Progenitor cell of endocrine pancreas (in vitro differentiated cells): Measurements from ENCODE around the gene CRP. TPM values are rescaled to one million over a fixed set of nuclear protein-coding genes. Genes with fewer than 3 reads are reported as not detected.
"Not testable (repeated sequence)": the region's sequence is repeated elsewhere in the genome, so short reads cannot be mapped to it uniquely, and the experiment has no call there.

Experiments used
- DNase-seq: peaks from one replicate; pipeline ENCODE4 v3.0.0; 2021; ENCODE audit warnings: low spot score; ENCODE audit not compliant: unreplicated experiment
- H3K27ac Mint-ChIP-seq: 2 replicates; pipeline ENCODE4 v1.8.0; 2021; ENCODE audit warnings: mild to moderate bottlenecking, moderate library complexity, mixed read lengths
- H3K27me3 Mint-ChIP-seq: 2 replicates; pipeline ENCODE4 v1.8.0; 2021; ENCODE audit warnings: mixed read lengths
- H3K36me3 Mint-ChIP-seq: 2 replicates; pipeline ENCODE4 v1.8.0; 2022; ENCODE audit warnings: mixed read lengths; ENCODE audit not compliant: insufficient read depth
- H3K4me1 Mint-ChIP-seq: 2 replicates; pipeline ENCODE4 v1.8.0; 2021; ENCODE audit warnings: low read depth, mixed read lengths
- H3K4me3 Mint-ChIP-seq: 2 replicates; pipeline ENCODE4 v1.8.0; 2021; ENCODE audit warnings: low read depth, mild to moderate bottlenecking, moderate library complexity, mixed read lengths
- H3K9me3 Mint-ChIP-seq: 2 replicates; pipeline ENCODE4 v1.8.0; 2021; ENCODE audit warnings: low read depth, mixed read lengths
- total RNA-seq: library from RNA; stranded (reverse); gene quantifications from 2 replicates; pipeline ENCODE4 v1.2.1, GENCODE V29; 2021
- TF ChIP-seq, protein P1 (sequence below): fragments of 200-600 bp; sonication (generic); IDR thresholded peaks from one replicate; pipeline ENCODE4 v1.5.0; 2021; ENCODE audit warnings: antibody characterized with exemption, mild to moderate bottlenecking; ENCODE audit not compliant: unreplicated experiment

CRP gene
- total RNA-seq, 1 donor from 2014 or later = not detected

DNA sequence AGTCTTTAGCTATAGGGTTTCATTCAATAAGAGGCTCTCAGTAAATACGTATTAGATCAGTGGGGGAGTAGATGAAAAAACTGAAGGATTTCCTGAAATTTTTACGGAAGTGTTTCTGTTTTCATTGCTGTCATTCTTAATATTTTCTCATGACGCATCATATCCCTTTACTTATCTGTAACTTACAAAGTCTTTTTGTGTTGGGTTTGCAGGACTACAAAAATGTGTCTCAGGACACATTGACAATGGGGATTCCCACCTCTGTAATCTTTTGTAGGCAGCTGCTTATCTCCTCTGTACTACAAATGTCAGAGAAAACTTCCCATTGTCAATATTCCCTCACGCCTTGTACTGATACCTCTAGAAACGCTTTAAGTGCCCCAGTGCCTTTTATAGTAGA is 35.5 kb downstream of the CRP start:
- H3K36me3 Mint-ChIP-seq = peaks cover 2% of the 10 kb centered on the region
- no peaks in the 10 kb centered on the region for H3K4me1 Mint-ChIP-seq
- H3K4me3 Mint-ChIP-seq = no peak overlapping the region
- no peak for DNase-seq
- H3K27me3 Mint-ChIP-seq = no peaks in the 10 kb centered on the region
- H3K27ac Mint-ChIP-seq = no peak overlapping the region
- TF ChIP-seq, protein P1, sequence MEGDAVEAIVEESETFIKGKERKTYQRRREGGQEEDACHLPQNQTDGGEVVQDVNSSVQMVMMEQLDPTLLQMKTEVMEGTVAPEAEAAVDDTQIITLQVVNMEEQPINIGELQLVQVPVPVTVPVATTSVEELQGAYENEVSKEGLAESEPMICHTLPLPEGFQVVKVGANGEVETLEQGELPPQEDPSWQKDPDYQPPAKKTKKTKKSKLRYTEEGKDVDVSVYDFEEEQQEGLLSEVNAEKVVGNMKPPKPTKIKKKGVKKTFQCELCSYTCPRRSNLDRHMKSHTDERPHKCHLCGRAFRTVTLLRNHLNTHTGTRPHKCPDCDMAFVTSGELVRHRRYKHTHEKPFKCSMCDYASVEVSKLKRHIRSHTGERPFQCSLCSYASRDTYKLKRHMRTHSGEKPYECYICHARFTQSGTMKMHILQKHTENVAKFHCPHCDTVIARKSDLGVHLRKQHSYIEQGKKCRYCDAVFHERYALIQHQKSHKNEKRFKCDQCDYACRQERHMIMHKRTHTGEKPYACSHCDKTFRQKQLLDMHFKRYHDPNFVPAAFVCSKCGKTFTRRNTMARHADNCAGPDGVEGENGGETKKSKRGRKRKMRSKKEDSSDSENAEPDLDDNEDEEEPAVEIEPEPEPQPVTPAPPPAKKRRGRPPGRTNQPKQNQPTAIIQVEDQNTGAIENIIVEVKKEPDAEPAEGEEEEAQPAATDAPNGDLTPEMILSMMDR = no peak
- peaks cover 21% of the 10 kb centered on the region for H3K9me3 Mint-ChIP-seq

DNA sequence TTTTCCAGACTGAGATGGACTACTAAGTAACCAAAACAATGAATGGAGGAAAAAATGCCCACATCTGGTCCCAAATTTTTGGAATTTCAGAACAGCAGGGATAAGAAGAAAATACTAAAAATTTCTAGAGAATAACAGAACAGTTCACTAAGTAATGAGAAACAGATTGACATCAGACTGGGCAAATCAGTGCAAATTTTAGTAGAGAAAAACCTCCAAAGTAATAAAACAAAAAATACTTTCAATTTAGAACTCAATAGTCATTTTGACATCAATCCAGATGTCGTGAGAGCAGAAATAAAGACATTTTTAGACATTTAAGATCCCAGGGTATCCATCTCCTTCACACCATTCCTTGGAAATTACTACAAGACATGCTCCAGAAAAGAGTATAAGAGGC is 39.3 kb downstream of the CRP start:
- H3K27ac Mint-ChIP-seq = no peak overlapping the region
- TF ChIP-seq, protein P1 = no peak
- H3K9me3 Mint-ChIP-seq = peaks cover 20% of the 10 kb centered on the region
- DNase-seq = no peak
- H3K4me3 Mint-ChIP-seq = no peak overlapping the region
- H3K27me3 Mint-ChIP-seq = no peaks in the 10 kb centered on the region
- H3K36me3 Mint-ChIP-seq = no peaks in the 10 kb centered on the region
- no peaks in the 10 kb centered on the region for H3K4me1 Mint-ChIP-seq

DNA sequence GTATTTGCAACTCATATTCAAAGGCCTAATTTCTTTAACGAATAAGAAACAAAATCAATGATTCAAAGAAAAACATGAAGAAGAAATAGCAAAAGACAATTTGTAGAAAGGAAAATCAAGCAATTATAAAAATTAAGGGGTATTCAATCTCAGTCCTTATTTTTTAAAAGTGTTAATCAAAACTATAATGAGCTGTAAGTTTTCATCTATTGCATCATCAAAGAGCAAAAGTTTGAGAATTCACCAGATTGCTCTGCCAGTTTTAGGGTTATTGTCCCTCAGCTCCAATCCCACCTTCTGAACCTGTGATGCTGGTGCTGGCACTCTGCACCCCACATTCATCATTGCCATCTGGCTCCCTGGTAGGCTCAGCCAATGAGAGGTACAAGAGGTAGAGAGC is 42.0 kb downstream of the CRP start:
- H3K9me3 Mint-ChIP-seq = peaks cover 15% of the 10 kb centered on the region
- not testable (repeated sequence) for H3K4me3 Mint-ChIP-seq, H3K27ac Mint-ChIP-seq, DNase-seq, H3K4me1 Mint-ChIP-seq, H3K27me3 Mint-ChIP-seq, H3K36me3 Mint-ChIP-seq

DNA sequence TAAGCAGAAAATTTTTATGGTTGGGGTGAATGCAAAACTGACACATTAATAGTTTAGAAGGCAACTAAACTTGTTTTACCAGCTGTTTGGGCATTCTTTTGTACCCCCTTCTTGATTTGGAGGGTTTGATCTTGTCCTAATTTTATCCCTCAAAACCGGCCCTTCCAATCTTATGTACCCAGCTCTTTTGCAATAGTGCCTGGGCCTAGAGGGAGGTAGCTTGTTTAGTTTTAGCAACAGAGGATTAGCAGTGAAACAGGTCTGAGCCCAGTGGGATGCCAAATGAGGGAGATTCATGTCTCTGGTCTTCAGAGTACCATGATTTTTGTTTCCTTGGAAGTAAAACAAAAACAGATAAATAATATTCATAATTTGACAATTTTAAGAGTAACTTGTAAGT is 45.1 kb downstream of the CRP start:
- DNase-seq = no peak
- H3K27ac Mint-ChIP-seq = no peak overlapping the region
- TF ChIP-seq, protein P1 = no peak
- H3K9me3 Mint-ChIP-seq = peaks cover 14% of the 10 kb centered on the region
- H3K36me3 Mint-ChIP-seq = no peaks in the 10 kb centered on the region
- no peaks in the 10 kb centered on the region for H3K4me1 Mint-ChIP-seq
- no peak overlapping the region for H3K4me3 Mint-ChIP-seq
- no peaks in the 10 kb centered on the region for H3K27me3 Mint-ChIP-seq

DNA sequence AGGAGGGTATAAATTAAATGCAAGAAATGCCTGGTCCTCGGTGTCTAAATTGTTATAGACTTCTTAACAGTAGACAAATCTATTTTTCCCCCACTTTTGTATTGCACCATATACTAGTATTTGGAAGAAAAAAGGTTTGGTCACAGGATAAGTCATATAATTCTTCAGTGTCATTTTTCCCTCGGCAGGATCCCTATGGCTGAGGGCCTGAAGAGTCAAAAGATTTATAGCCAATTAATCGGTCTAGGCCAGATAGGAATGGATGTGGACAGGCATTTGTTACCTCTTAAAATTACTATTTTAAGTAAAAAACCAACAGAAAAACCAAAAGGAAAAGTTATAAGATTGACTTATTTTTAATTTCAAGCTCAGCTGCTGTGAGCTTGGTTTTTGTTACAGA is 45.6 kb downstream of the CRP start:
- TF ChIP-seq, protein P1 = no peak
- H3K27me3 Mint-ChIP-seq = no peaks in the 10 kb centered on the region
- no peak overlapping the region for H3K4me3 Mint-ChIP-seq
- peaks cover 18% of the 10 kb centered on the region for H3K9me3 Mint-ChIP-seq
- H3K4me1 Mint-ChIP-seq = no peaks in the 10 kb centered on the region
- no peak overlapping the region for H3K27ac Mint-ChIP-seq
- DNase-seq = no peak
- H3K36me3 Mint-ChIP-seq = no peaks in the 10 kb centered on the region

DNA sequence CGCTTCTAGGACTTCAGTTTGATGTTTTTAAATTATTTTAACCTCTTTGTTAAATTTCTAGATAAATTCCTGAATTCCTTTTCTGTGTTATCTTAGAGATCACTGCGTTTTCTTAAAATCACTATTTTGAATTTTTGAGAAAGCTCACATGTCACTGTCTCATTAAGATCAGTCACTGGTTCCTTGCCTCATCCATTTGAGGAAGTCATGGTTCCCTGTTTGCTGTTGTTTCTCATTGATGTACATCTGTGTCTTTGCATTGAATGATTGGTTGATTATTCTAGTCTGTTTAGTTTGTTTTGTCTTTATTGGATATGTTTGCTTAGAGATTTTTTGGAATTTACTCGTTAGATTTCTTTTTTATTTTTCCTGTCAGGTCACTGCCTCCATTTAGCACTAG is 50.1 kb downstream of the CRP start:
- DNase-seq = no peak
- TF ChIP-seq, protein P1 = no peak
- no peaks in the 10 kb centered on the region for H3K27me3 Mint-ChIP-seq
- no peak overlapping the region for H3K27ac Mint-ChIP-seq
- no peaks in the 10 kb centered on the region for H3K4me1 Mint-ChIP-seq
- no peak overlapping the region for H3K4me3 Mint-ChIP-seq
- H3K36me3 Mint-ChIP-seq = no peaks in the 10 kb centered on the region
- peaks cover 44% of the 10 kb centered on the region for H3K9me3 Mint-ChIP-seq
